Endothelial cell of umbilical vein (primary cell): ENCODE data around the gene DLG3. TPM values are rescaled to one million over a fixed set of nuclear protein-coding genes. Genes with fewer than 3 reads are reported as not detected.

Source experiments
- BruUV-seq: library from RNA; stranded (reverse); fragments of 400-500 nt; replicated peaks from 2 replicates; lab custom pipeline; 2021; lab: Mats Ljungman, UMichigan
- CTCF ChIA-PET: fragments of 300-600, 350-600 bp; sonication (Branson Sonifier 250); formaldehyde crosslinking; loops from one replicate; lab custom pipeline; 2021; ENCODE audit warnings: antibody characterized with exemption, inconsistent platforms; lab: Charles Lee
- POLR2A ChIA-PET: fragments of 300-600, 350-600 bp; sonication (Branson Sonifier 250); formaldehyde crosslinking; loops from one replicate; lab custom pipeline; 2021; ENCODE audit warnings: antibody characterized with exemption, inconsistent platforms; lab: Charles Lee
- DNase-seq: peaks from one replicate; pipeline ENCODE4 v3.0.0-alpha.2; 2011; ENCODE audit warnings: low read depth, low spot score
- FAIRE-seq: peaks from 2 replicates; lab custom pipeline; 2011; peaks lifted over from hg19 to GRCh38; lab: Jason Lieb, UNC
- H2AFZ ChIP-seq: 2 replicates; pipeline ENCODE4 v1.6.0; 2012; ENCODE audit warnings: low read depth, low read length, control low read depth, inconsistent platforms
- H3K27ac ChIP-seq: 2 replicates; pipeline ENCODE4 v1.5.1; 2011; ENCODE audit warnings: low read depth, mild to moderate bottlenecking, control low read depth, low read length, moderate library complexity; ENCODE audit not compliant: insufficient read depth
- H3K27me3 ChIP-seq, 2 experiments: 2 replicates each; pipeline versions ENCODE4 v1.6.0 to v1.6.1; 2011; ENCODE audit warnings: low read length in 2 of 2, mixed read lengths in 1 of 2; ENCODE audit not compliant: control insufficient read depth in 2 of 2, insufficient read depth in 2 of 2
- H3K36me3 ChIP-seq, 2 experiments: 2 replicates in 1 of 2; 3 replicates in 1 of 2; pipeline ENCODE4 v1.5.1; 2011; ENCODE audit warnings: low read length in 2 of 2, mild to moderate bottlenecking in 1 of 2, moderate library complexity in 1 of 2; ENCODE audit not compliant: control insufficient read depth in 2 of 2, insufficient read depth in 2 of 2; ENCODE audit errors: extremely low read depth in 1 of 2
- H3K4me1 ChIP-seq: 3 replicates; pipeline ENCODE4 v1.5.1; 2011; ENCODE audit warnings: mild to moderate bottlenecking, low read length; ENCODE audit not compliant: control insufficient read depth, insufficient read depth; ENCODE audit errors: extremely low read depth
- H3K4me2 ChIP-seq: 2 replicates; pipeline ENCODE4 v1.6.1; 2011; ENCODE audit warnings: low read length, control low read depth, mixed read lengths; ENCODE audit not compliant: insufficient read depth
- H3K4me3 ChIP-seq, 3 experiments: fragments of 200-600 bp in 1 of 3; sonication (generic), shearing (Covaris generic) in 1 of 3; replicated peaks in 1 of 3; 2 replicates each; pipeline ENCODE4 v1.5.1; 2011 to 2016; ENCODE audit warnings: control low read depth in 3 of 3, low read length in 3 of 3, mild to moderate bottlenecking in 2 of 3, inconsistent platforms in 1 of 3, low read depth in 1 of 3, moderate library complexity in 1 of 3; ENCODE audit not compliant: insufficient read depth in 1 of 3
- H3K79me2 ChIP-seq: 2 replicates; pipeline ENCODE4 v1.6.0; 2012; ENCODE audit warnings: low read length, inconsistent platforms; ENCODE audit not compliant: control insufficient read depth, insufficient read depth
- H3K9ac ChIP-seq: replicated peaks from 2 replicates; pipeline ENCODE3; 2011; ENCODE audit warnings: low read length, control low read depth; ENCODE audit not compliant: insufficient read depth; ENCODE audit errors: extremely low read depth
- H3K9me1 ChIP-seq: replicated peaks from 3 replicates; pipeline ENCODE4 v1.6.0; 2011; ENCODE audit warnings: mild to moderate bottlenecking, low read length; ENCODE audit not compliant: control insufficient read depth, insufficient read depth; ENCODE audit errors: extremely low read depth
- H3K9me3 ChIP-seq: replicated peaks from 2 replicates; pipeline ENCODE4 v1.5.1; 2012; ENCODE audit warnings: low read length, inconsistent platforms; ENCODE audit not compliant: control insufficient read depth, insufficient read depth
- H4K20me1 ChIP-seq: replicated peaks from 2 replicates; pipeline ENCODE3; 2011; ENCODE audit warnings: mild to moderate bottlenecking, low read length; ENCODE audit not compliant: control insufficient read depth, insufficient read depth; ENCODE audit errors: extremely low read depth
- EZH2 ChIP-seq: IDR thresholded peaks from 2 replicates; pipeline ENCODE4 v1.6.1; 2012; ENCODE audit warnings: borderline replicate concordance, low read depth, mild to moderate bottlenecking, moderate library complexity, low read length, inconsistent platforms; ENCODE audit not compliant: severe bottlenecking
- FOS ChIP-seq: IDR thresholded peaks from 2 replicates; pipeline ENCODE4 v1.6.1; 2011; ENCODE audit warnings: mild to moderate bottlenecking, low read length, moderate library complexity, borderline replicate concordance; ENCODE audit not compliant: insufficient read depth
- GATA2 ChIP-seq: IDR thresholded peaks from 2 replicates; pipeline ENCODE4 v1.7.0; 2011; ENCODE audit warnings: low read depth, mild to moderate bottlenecking, moderate library complexity, mixed read lengths, low read length; ENCODE audit not compliant: insufficient read length, insufficient read depth
- JUN ChIP-seq: IDR thresholded peaks from 2 replicates; pipeline ENCODE4 v1.6.1; 2011; ENCODE audit warnings: borderline replicate concordance, low read depth; ENCODE audit not compliant: insufficient read length, insufficient read depth
- MYC ChIP-seq: IDR thresholded peaks from one replicate; pipeline ENCODE4 v1.6.1; 2011; ENCODE audit warnings: mild to moderate bottlenecking, low read depth, low read length
- POLR2A ChIP-seq: IDR thresholded peaks from 2 replicates; pipeline ENCODE4 v1.6.1; 2012; ENCODE audit warnings: low read depth, mild to moderate bottlenecking, control low read depth, low read length
- POLR2AphosphoS5 ChIP-seq: IDR thresholded peaks from 2 replicates; pipeline ENCODE4 v1.6.1; 2012; ENCODE audit warnings: low read depth, mild to moderate bottlenecking, control low read depth, low read length, moderate library complexity; ENCODE audit not compliant: insufficient read depth
- dilution Hi-C: fragments of 300-500 bp; cut with MboI; formaldehyde crosslinking; loops from one replicate; pipeline ENCODE4 v1.15.0; 2019; ENCODE audit warnings: low sequenced_read_pairs; ENCODE audit not compliant: extremely low pct_ligation_motif_present
- intact Hi-C: fragments of 100-400 bp; cut with micrococcal nuclease; formaldehyde crosslinking; loops from one replicate; pipeline ENCODE4 v1.10.0; 2022
- polyA plus RNA-seq, 4 experiments: library from polyadenylated mRNA; depleted of rRNA in 3 of 4; stranded (reverse) in 3 of 4; unstranded in 1 of 4; fragments of >200 nt; gene quantifications; 2 replicates each; pipeline versions ENCODE4 v1.2.1 to v1.2.3, GENCODE V29; 2011 to 2012; ENCODE audit warnings: missing spikeins in 1 of 4
- total RNA-seq: library from RNA; stranded (reverse); gene quantifications from 2 replicates; pipeline ENCODE4 v1.2.3, GENCODE V29; 2021
- TF ChIP-seq, protein P1 (sequence below), 2 donors: IDR thresholded peaks; 1 replicate in 1 of 2; 2 replicates in 1 of 2; pipeline ENCODE4 v1.5.1; 2011; ENCODE audit warnings: low read length in 2 of 2, mild to moderate bottlenecking in 2 of 2, moderate library complexity in 2 of 2, control low read depth in 1 of 2, inconsistent platforms in 1 of 2, low read depth in 1 of 2; ENCODE audit not compliant: insufficient read depth in 1 of 2; ENCODE audit errors: extremely low read depth in 1 of 2
- TF ChIP-seq, protein P2 (sequence below): IDR thresholded peaks from 2 replicates; pipeline ENCODE4 v1.6.1; 2011; ENCODE audit not compliant: insufficient read depth, insufficient read length

Gene DLG3
- total and polyA plus RNA-seq, 2 donors (not counting 3 experiments of a cell fraction or from before 2014, with no cell fraction given) = 1.2 to 3.2 TPM

DNA sequence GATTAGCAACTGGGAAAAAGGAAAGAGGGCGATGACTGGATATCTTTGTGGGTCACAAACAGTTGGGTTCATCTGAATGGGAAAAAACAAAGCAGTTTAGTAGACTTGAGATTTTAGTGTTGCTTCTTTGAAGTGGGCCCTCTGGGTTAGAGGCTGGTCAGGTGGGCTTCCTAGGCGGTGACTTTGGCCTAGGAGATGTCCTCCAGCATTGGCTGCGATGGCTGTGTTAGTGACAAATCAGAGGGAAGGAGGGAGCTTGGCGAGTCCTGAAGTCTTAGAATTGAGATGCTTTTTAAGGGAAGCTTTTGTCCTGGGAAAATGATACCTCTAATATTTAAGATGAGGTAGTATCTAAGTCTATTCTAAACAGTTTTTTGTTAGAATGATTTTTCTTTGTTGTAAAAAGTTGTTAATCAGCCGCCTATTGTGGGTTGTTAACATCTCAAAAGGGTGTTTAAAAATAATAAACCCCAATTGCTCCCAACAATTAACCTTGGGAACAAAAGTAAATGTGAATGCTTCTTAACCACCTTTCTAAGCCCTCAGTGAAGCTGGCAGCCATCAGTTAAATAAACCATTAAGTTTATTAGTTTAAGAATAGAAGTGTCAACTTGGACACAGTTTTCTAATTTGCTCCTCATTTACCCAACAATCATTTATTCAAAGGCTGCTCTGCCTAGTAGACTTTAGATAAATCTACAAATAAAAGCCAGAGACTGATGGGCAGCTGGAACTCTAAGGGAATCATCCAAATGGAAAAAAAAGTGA lies 31.7 kb downstream of the DLG3 start:
- dilution Hi-C loops (no loop called here), intact Hi-C loops (loop anchor here (2.0 kb wide), 1 partner anchor 22 kb away; no protein-coding TSS in a partner anchor)
- no peak for TF ChIP-seq POLR2A
- TF ChIP-seq MYC = no peak
- no peak for TF ChIP-seq GATA2
- TF ChIP-seq, protein P1, sequence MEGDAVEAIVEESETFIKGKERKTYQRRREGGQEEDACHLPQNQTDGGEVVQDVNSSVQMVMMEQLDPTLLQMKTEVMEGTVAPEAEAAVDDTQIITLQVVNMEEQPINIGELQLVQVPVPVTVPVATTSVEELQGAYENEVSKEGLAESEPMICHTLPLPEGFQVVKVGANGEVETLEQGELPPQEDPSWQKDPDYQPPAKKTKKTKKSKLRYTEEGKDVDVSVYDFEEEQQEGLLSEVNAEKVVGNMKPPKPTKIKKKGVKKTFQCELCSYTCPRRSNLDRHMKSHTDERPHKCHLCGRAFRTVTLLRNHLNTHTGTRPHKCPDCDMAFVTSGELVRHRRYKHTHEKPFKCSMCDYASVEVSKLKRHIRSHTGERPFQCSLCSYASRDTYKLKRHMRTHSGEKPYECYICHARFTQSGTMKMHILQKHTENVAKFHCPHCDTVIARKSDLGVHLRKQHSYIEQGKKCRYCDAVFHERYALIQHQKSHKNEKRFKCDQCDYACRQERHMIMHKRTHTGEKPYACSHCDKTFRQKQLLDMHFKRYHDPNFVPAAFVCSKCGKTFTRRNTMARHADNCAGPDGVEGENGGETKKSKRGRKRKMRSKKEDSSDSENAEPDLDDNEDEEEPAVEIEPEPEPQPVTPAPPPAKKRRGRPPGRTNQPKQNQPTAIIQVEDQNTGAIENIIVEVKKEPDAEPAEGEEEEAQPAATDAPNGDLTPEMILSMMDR (IDR thresholded peaks at IDR 0.05; ENCODE audit: extremely low read depth in 1 of 2, insufficient read depth in 1 of 2, low read depth in 1 of 2, low read length in 2 of 2) = no peak
- no peak for TF ChIP-seq JUN
- no peak for TF ChIP-seq FOS
- no peak for TF ChIP-seq POLR2AphosphoS5
- no peak for TF ChIP-seq EZH2
- TF ChIP-seq, protein P2, sequence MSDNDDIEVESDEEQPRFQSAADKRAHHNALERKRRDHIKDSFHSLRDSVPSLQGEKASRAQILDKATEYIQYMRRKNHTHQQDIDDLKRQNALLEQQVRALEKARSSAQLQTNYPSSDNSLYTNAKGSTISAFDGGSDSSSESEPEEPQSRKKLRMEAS = no peak
- no peak for DNase-seq
- Histone ChIP-seq H2AFZ (no peak overlapping the region), H4K20me1 (no peaks in the 10 kb centered on the region), H3K27ac (no peak overlapping the region), H3K4me2 (no peak overlapping the region), H3K9me3 (no peaks in the 10 kb centered on the region), H3K9ac (no peak overlapping the region), H3K9me1 (no peaks in the 10 kb centered on the region), H3K4me1 (peaks cover 36% of the 10 kb centered on the region), H3K36me3 (no peaks in the 10 kb centered on the region), H3K27me3 (no peaks in the 10 kb centered on the region), H3K79me2 (no peaks in the 10 kb centered on the region), H3K4me3 (no peak overlapping the region)
- no TSS peak for BruUV-seq
- CTCF ChIA-PET = interaction anchor here (1.4 kb wide), 1 partner anchor 25 kb away, joined by 6 read pairs; no protein-coding TSS in a partner anchor
- POLR2A ChIA-PET = no interaction called here
- no peak for FAIRE-seq
